Measurements from ENCODE around the gene HSPB6. TPM values are rescaled to one million over a fixed set of nuclear protein-coding genes. Genes with fewer than 3 reads are reported as not detected.

The HSPB6 gene
- total RNA-seq, 1 experiment from 2014 or later, result 0.37 TPM

- H3K4me1 Mint-ChIP-seq, result peaks cover 35 to 36% of the 10 kb centered on the region in 2 experiments
- no peak for DNase-seq
- H3K9me3 ChIP-seq (ENCODE audit: control insufficient read depth, low read depth, low read length), result no peaks in the 10 kb centered on the region
- H2AK5ac ChIP-seq (ENCODE audit: insufficient read length, low read length), result no peak overlapping the region
- no peak overlapping the region for H3K4ac ChIP-seq (ENCODE audit: low read depth, low read length)
- H2BK15ac ChIP-seq (ENCODE audit: low read depth, low read length), result no peak overlapping the region
- no peak overlapping the region for H4K5ac ChIP-seq (ENCODE audit: insufficient read length, low read depth, low read length)
- no peak overlapping the region for H3K27ac ChIP-seq (ENCODE audit: insufficient read length, low read depth, low read length)
- H2AFZ ChIP-seq (ENCODE audit: low read length), result no peak overlapping the region
- H2BK20ac ChIP-seq (ENCODE audit: low read depth, low read length, poor library complexity, severe bottlenecking), result no peak overlapping the region
- H3K27me3 Mint-ChIP-seq (ENCODE audit: low read depth), result no peaks in the 10 kb centered on the region
- WGBS (ENCODE audit: extremely low coverage, insufficient read length, low lambda C conversion rate), result no CpG with 5 or more reads among the region's 42 CpGs
- no peaks in the 10 kb centered on the region for H3K27me3 ChIP-seq (ENCODE audit: insufficient read depth, low read length)
- peaks cover 11% of the 10 kb centered on the region; the same call in 1 of the 2 replicates for H3K79me2 ChIP-seq (ENCODE audit: insufficient read depth, low read length)
- peak overlapping the region in 2 of 3 experiments; percentile 18 to 72; a peak in 3 of 7 replicates for H3K27ac Mint-ChIP-seq
- H2BK5ac ChIP-seq (ENCODE audit: insufficient read length, low read length), result no peak overlapping the region
- no peaks in the 10 kb centered on the region for H3K79me1 ChIP-seq (ENCODE audit: insufficient read depth, low read depth, low read length, poor library complexity, severe bottlenecking)
- no peaks in the 10 kb centered on the region; a peak in 1 of 5 replicates for H3K9me3 Mint-ChIP-seq
- TF ChIP-seq CTCF (conservative IDR thresholded peaks at IDR 0.05), result no peak
- no peak overlapping the region for H2BK120ac ChIP-seq (ENCODE audit: low read depth, low read length, poor library complexity, severe bottlenecking)
- no peak overlapping the region for H3K56ac ChIP-seq (ENCODE audit: insufficient read length, low read depth, low read length)
- peaks cover 21 to 38% (median 32%) of the 10 kb centered on the region in 3 experiments; a peak in 6 of 7 replicates for H3K36me3 Mint-ChIP-seq (ENCODE audit: insufficient read depth in 1 of 3, low read depth in 3 of 3)
- H3K23ac ChIP-seq (ENCODE audit: insufficient read length, low read depth, low read length), result no peak overlapping the region
- peaks cover 7% of the 10 kb centered on the region; the same call in 1 of the 2 replicates for H3K4me1 ChIP-seq (ENCODE audit: insufficient read depth, low read length)
- peaks cover 6% of the 10 kb centered on the region for H4K20me1 ChIP-seq (ENCODE audit: control insufficient read depth, insufficient read depth, insufficient read length)
- peak overlapping the region; percentile 75 for H3K9ac ChIP-seq (ENCODE audit: extremely low read depth, insufficient read length, low read length)
- H3T11ph ChIP-seq (ENCODE audit: low read length), result no peak overlapping the region
- no peak overlapping the region for H4K91ac ChIP-seq (ENCODE audit: insufficient read length, low read depth, low read length)
- H3K23me2 ChIP-seq (ENCODE audit: insufficient read length, low read depth, low read length, poor library complexity, severe bottlenecking), result peaks cover 18% of the 10 kb centered on the region
- H3K18ac ChIP-seq (ENCODE audit: insufficient read length, low read depth, low read length), result no peak overlapping the region
- no peak overlapping the region for H2BK12ac ChIP-seq (ENCODE audit: insufficient read length, low read depth, low read length)
- 0 out of 2 replicates have a peak overlapping the region, but pooled peaks have one; percentile 34 for H3K14ac ChIP-seq (ENCODE audit: insufficient read depth, low read length)
- H3K4me3 Mint-ChIP-seq, result peak overlapping the region; percentile 87 to 92
- no peak overlapping the region for H4K8ac ChIP-seq (replicated peaks; ENCODE audit: insufficient read length, low read depth, low read length)
- H3K4me2 ChIP-seq (ENCODE audit: insufficient read depth, insufficient read length, low read length), result peak overlapping the region; percentile 89
Observed at GRCh38 chr19:35718345-35719041, 38.3 kb downstream of the HSPB6 start.

Measured in H9 (cell line).